BJ (cell line): Measurements from ENCODE around the gene PIN4. TPM values are rescaled to one million over a fixed set of nuclear protein-coding genes. Genes with fewer than 3 reads are reported as not detected.

Experiments
- CTCF ChIA-PET: fragments of 350-600 bp; formaldehyde crosslinking; extraction: SDS; loops from one replicate; lab custom pipeline; 2021; ENCODE audit warnings: antibody characterized with exemption, inconsistent platforms; lab: Yijun Ruan, JAX
- POLR2A ChIA-PET: fragments of 300-600 bp; sonication (Branson Sonifier 250); formaldehyde crosslinking; extraction: SDS; loops from one replicate; lab custom pipeline; 2021; ENCODE audit warnings: antibody characterized with exemption; lab: Charles Lee
- DNase-seq: peaks from one replicate; pipeline ENCODE4 v3.0.0-alpha.2; 2011; ENCODE audit warnings: low read depth
- H3K27me3 ChIP-seq: 2 replicates; pipeline ENCODE4 v1.6.0; 2011; ENCODE audit warnings: low read length; ENCODE audit not compliant: control insufficient read depth, insufficient read depth
- H3K36me3 ChIP-seq: 2 replicates; pipeline ENCODE4 v1.5.1; 2011; ENCODE audit warnings: low read length; ENCODE audit not compliant: control insufficient read depth, insufficient read depth
- H3K4me3 ChIP-seq: 2 replicates; pipeline ENCODE4 v1.5.1; 2011; ENCODE audit warnings: low read depth, mild to moderate bottlenecking, control low read depth, low read length
- CTCF ChIP-seq: IDR thresholded peaks from 2 replicates; pipeline ENCODE4 v1.5.1; 2011; ENCODE audit warnings: low read depth, mild to moderate bottlenecking, control low read depth, inconsistent platforms, low read length, moderate library complexity; ENCODE audit not compliant: insufficient read depth
- polyA minus RNA-seq: library from RNA; depleted of rRNA, polyadenylated mRNA; stranded (reverse); fragments of >200 nt; gene quantifications from 2 replicates; pipeline ENCODE4 v1.2.3, GENCODE V29; 2011; rRNA and poly(A)+ RNA removed
- polyA plus RNA-seq: library from polyadenylated mRNA; depleted of rRNA; stranded (reverse); fragments of >200 nt; gene quantifications from 2 replicates; pipeline ENCODE4 v1.2.3, GENCODE V29; 2011; rRNA removed

Gene PIN4
- polyA plus RNA-seq (6.5 and 15.3 TPM in 2 replicates), polyA minus RNA-seq (0.57 and 0.87 TPM in 2 replicates)

GRCh38 chrX:72181178-72182125 is at the start of gene PIN4:
TSS of gene PIN4 (plus strand) at chrX:72181757. CDS start at chrX:72181786, 29 bp downstream.
- ChIA-PET POLR2A (no interaction called here), CTCF (interaction anchor here (0.7 kb wide), 1 partner anchor 9 kb away, joined by 3 read pairs; no protein-coding TSS in a partner anchor)
- Histone ChIP-seq H3K4me3 (peak within 1 kb of the TSS; percentile 88), H3K27me3 (no peaks in the 10 kb centered on the region), H3K36me3 (no peaks in the 10 kb centered on the region)
- TF ChIP-seq CTCF = no peak
- peak; percentile 92 for DNase-seq

GRCh38 chrX:72132456-72132855 is 49.1 kb upstream of the PIN4 start:
- POLR2A ChIA-PET = no interaction called here

GRCh38 chrX:72133851-72134546 is 47.6 kb upstream of the PIN4 start:
- Histone ChIP-seq H3K36me3 (no peaks in the 10 kb centered on the region; the same call in 1 of the 2 replicates), H3K27me3 (no peaks in the 10 kb centered on the region), H3K4me3 (no peak overlapping the region)
- POLR2A ChIA-PET = no interaction called here
- CTCF ChIA-PET = no interaction called here
- no peak for TF ChIP-seq CTCF
- no peak for DNase-seq

More at GRCh38 chrX:72132456-72132855, 49.1 kb upstream of the PIN4 start:
- no peaks in the 10 kb centered on the region for H3K27me3 ChIP-seq
- CTCF ChIA-PET = interaction anchor here (1.8 kb wide), 1 partner anchor 113 kb away, joined by 4 read pairs; no protein-coding TSS in a partner anchor
- H3K36me3 ChIP-seq = no peaks in the 10 kb centered on the region
- H3K4me3 ChIP-seq = peak overlapping the region; percentile 54
- no peak for TF ChIP-seq CTCF
- DNase-seq = no peak

- H3K27me3 ChIP-seq = no peaks in the 10 kb centered on the region
- H3K36me3 ChIP-seq = peaks cover 1% of the 10 kb centered on the region; the same call in 1 of the 2 replicates
- no peak for DNase-seq
- no peak overlapping the region for H3K4me3 ChIP-seq
- no peak for TF ChIP-seq CTCF
- ChIA-PET CTCF (no interaction called here), POLR2A (no interaction called here)
Measured at GRCh38 chrX:72137846-72138495, 43.6 kb upstream of the PIN4 start.
